Measurements from ENCODE around the gene SETD6.

The SETD6 gene

GRCh38 chr16:58515871-58516767 lies 802 bp downstream of the SETD6 start:
- H3K36me3 ChIP-seq (ENCODE audit: control insufficient read depth in 2 of 2, insufficient read depth in 1 of 2, low read length in 2 of 2) = peaks cover 15 to 50% of the 10 kb centered on the region in 2 experiments
- TF ChIP-seq ZNF514 (tag by site-specific recombination; IDR thresholded peaks at IDR 0.05) (no peak), ZNF398 (tag by site-specific recombination; IDR thresholded peaks at IDR 0.05) (no peak), PRDM10 (tag by site-specific recombination; IDR thresholded peaks at IDR 0.05) (no peak), INSM2 (tag by site-specific recombination; IDR thresholded peaks at IDR 0.05) (peak; percentile 69), OSR2 (tag by site-specific recombination; IDR thresholded peaks at IDR 0.05) (no peak), ZNF600 (tag by site-specific recombination; IDR thresholded peaks at IDR 0.05) (peak; percentile 86), REST (tag by site-specific recombination; IDR thresholded peaks at IDR 0.05) (peak; percentile 1; the same call in 1 of the 2 replicates), FEZF1 (tag by site-specific recombination; IDR thresholded peaks at IDR 0.05) (no peak), ZNF837 (tag by site-specific recombination; IDR thresholded peaks at IDR 0.05) (no peak), ZBTB7A (tag by site-specific recombination; IDR thresholded peaks at IDR 0.05; ENCODE audit: low read depth) (no peak), ZNF521 (tag by site-specific recombination; IDR thresholded peaks at IDR 0.05) (no peak), ZBTB26 (tag by site-specific recombination; optimal IDR thresholded peaks at IDR 0.05) (peak; percentile 80), ZNF24 (tag by site-specific recombination; IDR thresholded peaks at IDR 0.05) (0 out of 2 replicates have a peak, but pooled peaks have one; percentile 30), ZBTB21 (tag by site-specific recombination; IDR thresholded peaks at IDR 0.05) (no peak), ZNF645 (tag by site-specific recombination; IDR thresholded peaks at IDR 0.05) (no peak), ZNF239 (tag by site-specific recombination; IDR thresholded peaks at IDR 0.05) (no peak), ZNF433 (tag by site-specific recombination; IDR thresholded peaks at IDR 0.05; ENCODE audit: low read depth) (no peak), ZNF366 (tag by site-specific recombination; conservative IDR thresholded peaks at IDR 0.05) (0 out of 2 replicates have a peak, but pooled peaks have one; percentile 10), HOXD13 (CRISPR knock-in tag; IDR thresholded peaks at IDR 0.05; ENCODE audit: borderline replicate concordance) (no peak), ZNF19 (tag by site-specific recombination; IDR thresholded peaks at IDR 0.05; ENCODE audit: low read depth) (no peak), ZNF48 (tag by site-specific recombination; IDR thresholded peaks at IDR 0.05) (no peak), SALL2 (tag by site-specific recombination; IDR thresholded peaks at IDR 0.05; ENCODE audit: borderline replicate concordance) (no peak), ZNF610 (tag by site-specific recombination; IDR thresholded peaks at IDR 0.05; ENCODE audit: borderline replicate concordance) (peak; percentile 54; the same call in 1 of the 2 replicates)

More at GRCh38 chr16:58515871-58516767, 802 bp downstream of the SETD6 start:
- Histone ChIP-seq H3K9me3 (ENCODE audit: control insufficient read depth, insufficient read depth, low read depth, low read length) (no peaks in the 10 kb centered on the region), H3K4me3 (ENCODE audit: low read depth, low read length) (peak overlapping the region; percentile 78), H3K4me1 (ENCODE audit: control insufficient read depth, insufficient read depth, low read length) (peaks cover 4% of the 10 kb centered on the region; the same call in 1 of the 2 replicates), H3K27ac (ENCODE audit: extremely low read depth, low read depth, low read length) (peak overlapping the region; percentile 83)
- CTCF ChIA-PET = interaction anchor here (1.0 to 2.6 kb wide), 3 partner anchors 41 to 240 kb away, joined by 3 to 10 read pairs (median 4); no protein-coding TSS in a partner anchor
- POLR2A ChIA-PET = interaction anchor here (1.5 kb wide), 1 partner anchor 16 kb away, joined by 3 read pairs; the partner anchor contains the start of gene NDRG4
